AG09309 (cell line): ENCODE results near the gene GOLGA2.

Experiments
- DNase-seq: peaks from one replicate; pipeline ENCODE4 v3.0.0-alpha.2; 2010; ENCODE audit warnings: low read depth
- H3K4me3 ChIP-seq: 2 replicates; pipeline ENCODE4 v1.5.1; 2011; ENCODE audit warnings: mild to moderate bottlenecking, low read depth, low read length, moderate library complexity; ENCODE audit not compliant: control insufficient read depth
- CTCF ChIP-seq: IDR thresholded peaks from 2 replicates; pipeline ENCODE4 v1.5.1; 2011; ENCODE audit warnings: mild to moderate bottlenecking, low read depth, low read length, inconsistent platforms; ENCODE audit not compliant: insufficient read depth, control insufficient read depth; ENCODE audit errors: missing control alignments

GOLGA2 gene

GRCh38 chr9:128304971-128305288 lies 29.1 kb upstream of the GOLGA2 start:
- H3K4me3 ChIP-seq: no peak overlapping the region
- no peak for DNase-seq
- TF ChIP-seq CTCF: no peak

- no peak for TF ChIP-seq CTCF
- no peak overlapping the region for H3K4me3 ChIP-seq
- no peak for DNase-seq
Observed at GRCh38 chr9:128304136-128304970, 28.5 kb upstream of the GOLGA2 start.

- no peak overlapping the region for H3K4me3 ChIP-seq
- no peak for DNase-seq
- no peak for TF ChIP-seq CTCF
Observed at GRCh38 chr9:128298535-128299482, 23.0 kb upstream of the GOLGA2 start.

GRCh38 chr9:128297221-128297773 lies 21.5 kb upstream of the GOLGA2 start:
- DNase-seq: no peak
- H3K4me3 ChIP-seq: no peak overlapping the region
- TF ChIP-seq CTCF: no peak

- no peak for TF ChIP-seq CTCF
- DNase-seq: no peak
Observed at GRCh38 chr9:128296340-128297220, 20.8 kb upstream of the GOLGA2 start.

GRCh38 chr9:128294142-128294541 lies 18.3 kb upstream of the GOLGA2 start:
- DNase-seq: no peak
- no peak overlapping the region for H3K4me3 ChIP-seq
- no peak for TF ChIP-seq CTCF

More at GRCh38 chr9:128296340-128297220, 20.8 kb upstream of the GOLGA2 start:
- H3K4me3 ChIP-seq: no peak overlapping the region
